HG03469 (cell line): ENCODE measurements around the gene RRM2.
"Not testable (repeated sequence)": the region's sequence is repeated elsewhere in the genome, so short reads cannot be mapped to it uniquely, and the experiment has no call there.

Experiments
- ATAC-seq: cut with Tn5 transposase; IDR thresholded peaks from one replicate; pipeline ENCODE4 v1.9.1; 2021; ENCODE audit warnings: mild to moderate bottlenecking, moderate library complexity, moderate number of reproducible peaks; ENCODE audit not compliant: unreplicated experiment

RRM2 gene

GRCh38 chr2:10129490-10129889, 7.0 kb downstream of the RRM2 start:
- no peak for ATAC-seq

- no peak for ATAC-seq
Measured at GRCh38 chr2:10132043-10132575, 9.6 kb downstream of the RRM2 start.

- ATAC-seq: no peak
Measured at GRCh38 chr2:10132596-10132995, 10.1 kb downstream of the RRM2 start.

- no peak for ATAC-seq
Measured at GRCh38 chr2:10132996-10133647, 10.6 kb downstream of the RRM2 start.

- no peak for ATAC-seq
Measured at GRCh38 chr2:10135296-10136089, 13.0 kb downstream of the RRM2 start.

- ATAC-seq: no peak
Measured at GRCh38 chr2:10136101-10136934, 13.8 kb downstream of the RRM2 start.

- ATAC-seq: no peak
Measured at GRCh38 chr2:10137053-10137843, 14.7 kb downstream of the RRM2 start.

GRCh38 chr2:10139536-10139935, 17.0 kb downstream of the RRM2 start:
- ATAC-seq: no peak

- no peak for ATAC-seq
Measured at GRCh38 chr2:10140841-10141610, 18.5 kb downstream of the RRM2 start.

- no peak for ATAC-seq
Measured at GRCh38 chr2:10141736-10142639, 19.4 kb downstream of the RRM2 start.

GRCh38 chr2:10142640-10142965, 20.1 kb downstream of the RRM2 start:
- ATAC-seq: no peak

GRCh38 chr2:10144771-10145518, 22.4 kb downstream of the RRM2 start:
- ATAC-seq: no peak

GRCh38 chr2:10145519-10146357, 23.2 kb downstream of the RRM2 start:
- no peak for ATAC-seq

GRCh38 chr2:10146366-10147005, 23.9 kb downstream of the RRM2 start:
- no peak for ATAC-seq

- not testable (repeated sequence) for ATAC-seq
Measured at GRCh38 chr2:10147050-10147660, 24.6 kb downstream of the RRM2 start.

- ATAC-seq: no peak
Measured at GRCh38 chr2:10148268-10148667, 25.7 kb downstream of the RRM2 start.
